ENCODE measurements around the gene PCAT7.

DNA sequence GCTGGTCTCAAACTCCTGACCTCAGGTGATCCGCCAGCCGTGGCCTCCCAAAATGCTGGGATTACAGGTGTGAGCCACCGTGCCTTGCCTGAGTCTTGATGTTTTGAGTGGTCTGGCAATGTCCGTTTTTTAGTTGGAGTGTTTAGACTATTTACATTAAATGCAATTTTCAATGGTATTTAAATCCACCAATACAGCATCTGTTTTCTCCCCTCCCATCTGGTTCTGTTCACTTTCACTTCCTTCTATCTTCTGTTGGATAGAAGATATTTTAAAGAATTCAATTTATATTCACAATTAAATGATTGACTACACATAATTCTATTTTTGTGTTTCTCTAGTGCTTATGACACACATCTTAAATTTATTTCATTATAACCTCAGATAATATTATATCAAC, 26.0 kb upstream of the PCAT7 start:
- TF ChIP-seq, protein P1, sequence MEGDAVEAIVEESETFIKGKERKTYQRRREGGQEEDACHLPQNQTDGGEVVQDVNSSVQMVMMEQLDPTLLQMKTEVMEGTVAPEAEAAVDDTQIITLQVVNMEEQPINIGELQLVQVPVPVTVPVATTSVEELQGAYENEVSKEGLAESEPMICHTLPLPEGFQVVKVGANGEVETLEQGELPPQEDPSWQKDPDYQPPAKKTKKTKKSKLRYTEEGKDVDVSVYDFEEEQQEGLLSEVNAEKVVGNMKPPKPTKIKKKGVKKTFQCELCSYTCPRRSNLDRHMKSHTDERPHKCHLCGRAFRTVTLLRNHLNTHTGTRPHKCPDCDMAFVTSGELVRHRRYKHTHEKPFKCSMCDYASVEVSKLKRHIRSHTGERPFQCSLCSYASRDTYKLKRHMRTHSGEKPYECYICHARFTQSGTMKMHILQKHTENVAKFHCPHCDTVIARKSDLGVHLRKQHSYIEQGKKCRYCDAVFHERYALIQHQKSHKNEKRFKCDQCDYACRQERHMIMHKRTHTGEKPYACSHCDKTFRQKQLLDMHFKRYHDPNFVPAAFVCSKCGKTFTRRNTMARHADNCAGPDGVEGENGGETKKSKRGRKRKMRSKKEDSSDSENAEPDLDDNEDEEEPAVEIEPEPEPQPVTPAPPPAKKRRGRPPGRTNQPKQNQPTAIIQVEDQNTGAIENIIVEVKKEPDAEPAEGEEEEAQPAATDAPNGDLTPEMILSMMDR (IDR thresholded peaks at IDR 0.05): no peak
- TF ChIP-seq POLR2A (IDR thresholded peaks at IDR 0.05): no peak

Data from thyroid gland (tissue), 4 donors.